COLO829 (cell line): Measurements from ENCODE around the gene CMC2.

ENCODE experiments used
- DNase-seq: peaks from one replicate; pipeline ENCODE4 v3.0.0; 2012; ENCODE audit warnings: low spot score

CMC2 gene

GRCh38 chr16:81006813-81007695 is at the start of gene CMC2, which contains the start of gene CENPN:
CMC2 (minus strand) TSS chr16:81006885; CDS start chr16:80997394, 9,491 bp downstream.
CENPN (plus strand) TSS chr16:81007214; CDS start chr16:81011940, 4,726 bp downstream.
- peak; percentile 82 for DNase-seq

- DNase-seq: no peak
These were observed 47.1 kb upstream of the CMC2 start for GRCh38 chr16:81053761-81054160.

GRCh38 chr16:81042821-81043220 is 36.1 kb upstream of the CMC2 start:
- no peak for DNase-seq

GRCh38 chr16:81041696-81042095 is 35.0 kb upstream of the CMC2 start:
- DNase-seq: no peak

GRCh38 chr16:81040842-81041241 is 34.2 kb upstream of the CMC2 start:
- no peak for DNase-seq

- no peak for DNase-seq
These were observed 33.4 kb upstream of the CMC2 start for GRCh38 chr16:81040131-81040530.

GRCh38 chr16:81036751-81037350 is 30.2 kb upstream of the CMC2 start:
- no peak for DNase-seq

GRCh38 chr16:81035975-81036750 is 29.5 kb upstream of the CMC2 start:
- DNase-seq: no peak

GRCh38 chr16:81035398-81035974 is 28.8 kb upstream of the CMC2 start, which contains the start of gene ATMIN:
ATMIN (plus strand) TSS chr16:81035842; CDS start chr16:81035871, 29 bp downstream.
- peak; percentile 63 for DNase-seq

GRCh38 chr16:81029930-81030604 is 23.4 kb upstream of the CMC2 start:
- DNase-seq: no peak

GRCh38 chr16:81026429-81026828 is 19.7 kb upstream of the CMC2 start:
- DNase-seq: no peak

- DNase-seq: peak; percentile 81
These were observed 11.8 kb upstream of the CMC2 start for GRCh38 chr16:81018496-81018895.

GRCh38 chr16:81014672-81015071 is 8.0 kb upstream of the CMC2 start:
- DNase-seq: no peak

- no peak for DNase-seq
These were observed 6.3 kb upstream of the CMC2 start for GRCh38 chr16:81012974-81013373.

GRCh38 chr16:81008505-81008789 is 1.8 kb upstream of the CMC2 start:
- DNase-seq: no peak

GRCh38 chr16:81006211-81006812 is 373 bp downstream of the CMC2 start:
- DNase-seq: no peak

GRCh38 chr16:81005610-81006161 is 999 bp downstream of the CMC2 start:
- DNase-seq: no peak

GRCh38 chr16:81004646-81005353 is 1.9 kb downstream of the CMC2 start:
- no peak for DNase-seq

GRCh38 chr16:81003610-81004460 is 2.9 kb downstream of the CMC2 start:
- DNase-seq: no peak
